HL-60/S4 treated with retinoic acid at 250 ng/mL for 4 days and 3 days (cell line): ENCODE results near the gene RHOXF2.
"Not testable (repeated sequence)": the region's sequence is repeated elsewhere in the genome, so short reads cannot be mapped to it uniquely, and the experiment has no call there.

Source experiments
- in situ Hi-C: fragments of 300-500 bp; cut with MboI; formaldehyde crosslinking; loops from 2 replicates; pipeline ENCODE4 v1.7.0; 2022; ENCODE audit warnings: low sequenced_read_pairs

The RHOXF2 gene

GRCh38 chrX:120195786-120196185 is 37.4 kb downstream of the RHOXF2 start:
- in situ Hi-C loops: not testable (repeated sequence)

GRCh38 chrX:120196626-120197283 is 38.3 kb downstream of the RHOXF2 start:
- in situ Hi-C loops: not testable (repeated sequence)

- in situ Hi-C loops: no loop called here
Measured at GRCh38 chrX:120200851-120201250, 42.4 kb downstream of the RHOXF2 start.

GRCh38 chrX:120205816-120206753 is 47.7 kb downstream of the RHOXF2 start:
- in situ Hi-C loops: no loop called here

- in situ Hi-C loops: no loop called here
Measured at GRCh38 chrX:120207009-120207605, 48.7 kb downstream of the RHOXF2 start.

GRCh38 chrX:120213438-120214265 is 55.2 kb downstream of the RHOXF2 start:
- in situ Hi-C loops: no loop called here
